HUES64 (cell line): Measurements from ENCODE around the gene DCUN1D4.
"Not testable (repeated sequence)": the region's sequence is repeated elsewhere in the genome, so short reads cannot be mapped to it uniquely, and the experiment has no call there.

Experiments
- H3K27ac ChIP-seq: 2 replicates; pipeline ENCODE4 v1.7.0; 2013; ENCODE audit warnings: low read depth, low read length, inconsistent platforms
- H3K27me3 ChIP-seq: 2 replicates; pipeline ENCODE4 v1.6.1; 2013; ENCODE audit warnings: mild to moderate bottlenecking, low read length; ENCODE audit not compliant: insufficient read depth
- H3K36me3 ChIP-seq: 2 replicates; pipeline ENCODE4 v1.6.1; 2013; ENCODE audit warnings: mild to moderate bottlenecking, low read length; ENCODE audit not compliant: insufficient read depth
- H3K4me1 ChIP-seq: 2 replicates; pipeline ENCODE4 v1.6.1; 2013; ENCODE audit warnings: mild to moderate bottlenecking, low read length, moderate library complexity; ENCODE audit not compliant: insufficient read depth
- H3K4me3 ChIP-seq: 2 replicates; pipeline ENCODE4 v1.5.1; 2013; ENCODE audit warnings: mild to moderate bottlenecking, low read length, moderate library complexity
- H3K9ac ChIP-seq: 2 replicates; pipeline ENCODE4 v1.6.1; 2013; ENCODE audit warnings: mild to moderate bottlenecking, low read depth, low read length
- H3K9me3 ChIP-seq: 2 replicates; pipeline ENCODE4 v1.6.1; 2013; ENCODE audit warnings: low read depth, low read length; ENCODE audit not compliant: insufficient read depth
- WGBS: fragments of 150-250, 120-280 bp; methylation state at CpG from one replicate; pipeline ENCODE4 v1.1.7; 2013; ENCODE audit warnings: missing lambda C conversion rate; 5-methylcytosine and 5-hydroxymethylcytosine counted together

DCUN1D4 gene

GRCh38 chr4:51932684-51933083 lies 89.7 kb downstream of the DCUN1D4 start:
- H3K36me3 ChIP-seq, result no peaks in the 10 kb centered on the region
- no peak overlapping the region for H3K4me3 ChIP-seq
- H3K4me1 ChIP-seq, result no peaks in the 10 kb centered on the region
- no peak overlapping the region for H3K27ac ChIP-seq
- no peaks in the 10 kb centered on the region for H3K9me3 ChIP-seq
- 90% methylated on average over 2 of the region's 3 CpGs for WGBS
- no peak overlapping the region for H3K9ac ChIP-seq
- H3K27me3 ChIP-seq, result no peaks in the 10 kb centered on the region

GRCh38 chr4:51940460-51940859 lies 97.5 kb downstream of the DCUN1D4 start:
- not testable (repeated sequence) for H3K4me3 ChIP-seq, H3K9ac ChIP-seq, H3K36me3 ChIP-seq, H3K4me1 ChIP-seq, H3K27me3 ChIP-seq, H3K27ac ChIP-seq
- H3K9me3 ChIP-seq, result peaks cover 12% of the 10 kb centered on the region; the same call in 1 of the 2 replicates
- WGBS, result 61% methylated on average over 13 of the region's 13 CpGs

- H3K4me3 ChIP-seq, result no peak overlapping the region
- WGBS, result 92% methylated on average over 6 of the region's 6 CpGs
- no peak overlapping the region for H3K27ac ChIP-seq
Observed at GRCh38 chr4:51942108-51942832, 99.3 kb downstream of the DCUN1D4 start.

GRCh38 chr4:51942833-51943215 lies 99.9 kb downstream of the DCUN1D4 start:
- Histone ChIP-seq H3K27ac (no peak overlapping the region), H3K4me3 (no peak overlapping the region), H3K4me1 (no peaks in the 10 kb centered on the region), H3K9me3 (peaks cover 12% of the 10 kb centered on the region; the same call in 1 of the 2 replicates), H3K9ac (no peak overlapping the region), H3K36me3 (no peaks in the 10 kb centered on the region), H3K27me3 (no peaks in the 10 kb centered on the region)
- 92% methylated on average over 1 of the region's 2 CpGs for WGBS

More at GRCh38 chr4:51942108-51942832, 99.3 kb downstream of the DCUN1D4 start:
- no peaks in the 10 kb centered on the region for H3K4me1 ChIP-seq
- peaks cover 12% of the 10 kb centered on the region; the same call in 1 of the 2 replicates for H3K9me3 ChIP-seq
- H3K9ac ChIP-seq, result no peak overlapping the region
- no peaks in the 10 kb centered on the region for H3K36me3 ChIP-seq
- H3K27me3 ChIP-seq, result no peaks in the 10 kb centered on the region

- no peaks in the 10 kb centered on the region for H3K36me3 ChIP-seq
- H3K27ac ChIP-seq, result no peak overlapping the region
- WGBS, result 83% methylated on average over 6 of the region's 6 CpGs
- H3K9ac ChIP-seq, result no peak overlapping the region
- peaks cover 12% of the 10 kb centered on the region; the same call in 1 of the 2 replicates for H3K9me3 ChIP-seq
- H3K27me3 ChIP-seq, result no peaks in the 10 kb centered on the region
- no peak overlapping the region for H3K4me3 ChIP-seq
- H3K4me1 ChIP-seq, result no peaks in the 10 kb centered on the region
Observed at GRCh38 chr4:51943221-51943620, 100.3 kb downstream of the DCUN1D4 start.

- Histone ChIP-seq H3K9ac (no peak overlapping the region), H3K36me3 (no peaks in the 10 kb centered on the region), H3K27ac (no peak overlapping the region), H3K27me3 (no peaks in the 10 kb centered on the region; the same call in 1 of the 2 replicates), H3K4me3 (no peak overlapping the region), H3K9me3 (peaks cover 14% of the 10 kb centered on the region), H3K4me1 (no peaks in the 10 kb centered on the region)
- WGBS, result 66% methylated on average over 2 of the region's 2 CpGs
Observed at GRCh38 chr4:51958199-51958968, 115.4 kb downstream of the DCUN1D4 start.

GRCh38 chr4:51960486-51960885 lies 117.5 kb downstream of the DCUN1D4 start:
- no peak overlapping the region for H3K9ac ChIP-seq
- H3K9me3 ChIP-seq, result no peaks in the 10 kb centered on the region
- no peak overlapping the region for H3K27ac ChIP-seq
- H3K36me3 ChIP-seq, result no peaks in the 10 kb centered on the region
- no peaks in the 10 kb centered on the region; the same call in 1 of the 2 replicates for H3K4me1 ChIP-seq
- WGBS, result 83% methylated on average over 4 of the region's 4 CpGs
- H3K4me3 ChIP-seq, result no peak overlapping the region
- H3K27me3 ChIP-seq, result no peaks in the 10 kb centered on the region; the same call in 1 of the 2 replicates

- no peaks in the 10 kb centered on the region; the same call in 1 of the 2 replicates for H3K4me1 ChIP-seq
- WGBS, result 87% methylated on average over 4 of the region's 4 CpGs
- no peaks in the 10 kb centered on the region for H3K27me3 ChIP-seq
- H3K27ac ChIP-seq, result no peak overlapping the region
- H3K36me3 ChIP-seq, result no peaks in the 10 kb centered on the region
- H3K9me3 ChIP-seq, result no peaks in the 10 kb centered on the region
- no peak overlapping the region for H3K4me3 ChIP-seq
- no peak overlapping the region for H3K9ac ChIP-seq
Observed at GRCh38 chr4:51963841-51964517, 121.0 kb downstream of the DCUN1D4 start.

- WGBS, result 63% methylated on average over 1 of the region's 1 CpG
- H3K36me3 ChIP-seq, result no peaks in the 10 kb centered on the region
- H3K9ac ChIP-seq, result no peak overlapping the region
- no peaks in the 10 kb centered on the region for H3K27me3 ChIP-seq
- H3K27ac ChIP-seq, result no peak overlapping the region
- no peaks in the 10 kb centered on the region; the same call in 1 of the 2 replicates for H3K4me1 ChIP-seq
- H3K9me3 ChIP-seq, result no peaks in the 10 kb centered on the region
- no peak overlapping the region for H3K4me3 ChIP-seq
Observed at GRCh38 chr4:51965862-51966261, 122.9 kb downstream of the DCUN1D4 start.
